ENCODE results near the gene GPR137. TPM values are rescaled to one million over a fixed set of nuclear protein-coding genes. Genes with fewer than 3 reads are reported as not detected.
A peak's percentile ranks its signal among the peaks of the same experiment; 100 is the strongest.

The GPR137 gene
- total RNA-seq, 2 donors from 2014 or later = 57.7 to 58.4 TPM

DNA sequence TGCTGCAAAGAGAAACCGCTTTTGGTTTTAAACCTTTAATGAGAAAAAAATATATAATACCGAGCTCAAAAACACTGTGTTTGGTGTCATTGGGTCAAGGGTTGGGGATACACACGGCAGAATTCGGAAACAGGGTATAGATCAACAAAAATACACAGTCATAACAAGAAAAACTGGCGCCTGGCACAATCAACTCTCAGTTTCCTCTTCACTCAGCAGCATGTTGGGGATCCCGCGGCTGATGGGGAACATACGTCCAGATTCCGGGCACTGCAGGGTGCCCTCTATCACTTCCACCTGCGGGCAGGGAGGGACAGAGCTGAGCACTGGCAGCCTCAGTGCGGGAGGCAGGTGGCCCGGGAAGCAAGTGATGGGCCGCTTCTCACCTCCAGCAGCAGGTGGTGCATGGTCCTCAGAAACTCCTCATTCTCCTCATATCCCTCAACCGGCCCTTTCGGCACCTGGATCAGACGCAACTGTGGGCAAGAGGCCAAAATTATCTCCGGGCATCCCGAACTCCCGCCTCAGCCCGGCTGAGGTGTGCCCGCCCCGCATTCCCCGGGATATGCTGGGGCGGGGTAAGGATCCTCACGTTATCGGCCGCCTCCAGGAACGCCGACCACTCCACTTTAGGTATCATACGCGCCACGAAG is 31.1 kb downstream of the GPR137 start:
- Mint-ChIP-seq H3K4me3 (peak overlapping the region; percentile 94), H3K9me3 (no peaks in the 10 kb centered on the region), H3K36me3 (ENCODE audit: low read depth) (peaks cover 46% of the 10 kb centered on the region), H3K4me1 (peaks cover 12% of the 10 kb centered on the region), H3K27ac (peak overlapping the region; percentile 99), H3K27me3 (ENCODE audit: insufficient read depth) (no peaks in the 10 kb centered on the region)
- Histone ChIP-seq H3K27me3 (ENCODE audit: control insufficient read depth, insufficient read depth, low read length, poor library complexity, severe bottlenecking) (no peaks in the 10 kb centered on the region), H3K9me3 (ENCODE audit: control insufficient read depth, low read length) (no peaks in the 10 kb centered on the region), H3K9ac (ENCODE audit: extremely low read depth, low read length, poor library complexity, severe bottlenecking) (peak overlapping the region; percentile 93), H3K4me1 (ENCODE audit: control insufficient read depth, insufficient read depth, low read length) (peaks cover 5% of the 10 kb centered on the region), H3K27ac (ENCODE audit: low read depth, low read length) (peak overlapping the region; percentile 98), H3K36me3 (ENCODE audit: control insufficient read depth, insufficient read depth, low read length) (peaks cover 47% of the 10 kb centered on the region), H3K4me3 (ENCODE audit: low read length) (peak overlapping the region; percentile 84)
- peak; percentile 82 for DNase-seq
- 1 to 9% methylated on average over 16 to 32 of the region's 32 CpGs for WGBS, 2 experiments (ENCODE audit: insufficient coverage in 1 of 2, insufficient read length in 1 of 2)
- TF ChIP-seq, protein P1, sequence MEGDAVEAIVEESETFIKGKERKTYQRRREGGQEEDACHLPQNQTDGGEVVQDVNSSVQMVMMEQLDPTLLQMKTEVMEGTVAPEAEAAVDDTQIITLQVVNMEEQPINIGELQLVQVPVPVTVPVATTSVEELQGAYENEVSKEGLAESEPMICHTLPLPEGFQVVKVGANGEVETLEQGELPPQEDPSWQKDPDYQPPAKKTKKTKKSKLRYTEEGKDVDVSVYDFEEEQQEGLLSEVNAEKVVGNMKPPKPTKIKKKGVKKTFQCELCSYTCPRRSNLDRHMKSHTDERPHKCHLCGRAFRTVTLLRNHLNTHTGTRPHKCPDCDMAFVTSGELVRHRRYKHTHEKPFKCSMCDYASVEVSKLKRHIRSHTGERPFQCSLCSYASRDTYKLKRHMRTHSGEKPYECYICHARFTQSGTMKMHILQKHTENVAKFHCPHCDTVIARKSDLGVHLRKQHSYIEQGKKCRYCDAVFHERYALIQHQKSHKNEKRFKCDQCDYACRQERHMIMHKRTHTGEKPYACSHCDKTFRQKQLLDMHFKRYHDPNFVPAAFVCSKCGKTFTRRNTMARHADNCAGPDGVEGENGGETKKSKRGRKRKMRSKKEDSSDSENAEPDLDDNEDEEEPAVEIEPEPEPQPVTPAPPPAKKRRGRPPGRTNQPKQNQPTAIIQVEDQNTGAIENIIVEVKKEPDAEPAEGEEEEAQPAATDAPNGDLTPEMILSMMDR (conservative IDR thresholded peaks at IDR 0.05) = peak; percentile 57

GRCh38 chr11:64317325-64317960 is 31.8 kb downstream of the GPR137 start, which contains the start of gene TRMT112:
Gene TRMT112, minus strand, starts transcription at chr11:64317559. Its CDS starts 33 bp downstream, at chr11:64317526.
- Mint-ChIP-seq H3K4me1 (peaks cover 12% of the 10 kb centered on the region), H3K27ac (peak within 1 kb of the TSS; percentile 99), H3K36me3 (ENCODE audit: low read depth) (peaks cover 47% of the 10 kb centered on the region), H3K4me3 (peak within 1 kb of the TSS; percentile 94), H3K27me3 (ENCODE audit: insufficient read depth) (no peaks in the 10 kb centered on the region), H3K9me3 (no peaks in the 10 kb centered on the region)
- peak; percentile 98 for DNase-seq
- no peaks in the 10 kb centered on the region for H3K27me3 ChIP-seq (ENCODE audit: control insufficient read depth, insufficient read depth, low read length, poor library complexity, severe bottlenecking)
- peak within 1 kb of the TSS; percentile 98 for H3K27ac ChIP-seq (ENCODE audit: low read depth, low read length)
- TF ChIP-seq, protein P1 (conservative IDR thresholded peaks at IDR 0.05) = no peak
- H3K4me1 ChIP-seq (ENCODE audit: control insufficient read depth, insufficient read depth, low read length) = peaks cover 5% of the 10 kb centered on the region
- H3K36me3 ChIP-seq (ENCODE audit: control insufficient read depth, insufficient read depth, low read length) = peaks cover 51% of the 10 kb centered on the region
- no peaks in the 10 kb centered on the region for H3K9me3 ChIP-seq (ENCODE audit: control insufficient read depth, low read length)
- peak within 1 kb of the TSS; percentile 93 for H3K9ac ChIP-seq (ENCODE audit: extremely low read depth, low read length, poor library complexity, severe bottlenecking)
- 0% methylated on average over 40 to 43 of the region's 43 CpGs for WGBS, 2 experiments (ENCODE audit: insufficient coverage in 1 of 2, insufficient read length in 1 of 2)
- peak within 1 kb of the TSS; percentile 84 for H3K4me3 ChIP-seq (ENCODE audit: low read length)

DNA sequence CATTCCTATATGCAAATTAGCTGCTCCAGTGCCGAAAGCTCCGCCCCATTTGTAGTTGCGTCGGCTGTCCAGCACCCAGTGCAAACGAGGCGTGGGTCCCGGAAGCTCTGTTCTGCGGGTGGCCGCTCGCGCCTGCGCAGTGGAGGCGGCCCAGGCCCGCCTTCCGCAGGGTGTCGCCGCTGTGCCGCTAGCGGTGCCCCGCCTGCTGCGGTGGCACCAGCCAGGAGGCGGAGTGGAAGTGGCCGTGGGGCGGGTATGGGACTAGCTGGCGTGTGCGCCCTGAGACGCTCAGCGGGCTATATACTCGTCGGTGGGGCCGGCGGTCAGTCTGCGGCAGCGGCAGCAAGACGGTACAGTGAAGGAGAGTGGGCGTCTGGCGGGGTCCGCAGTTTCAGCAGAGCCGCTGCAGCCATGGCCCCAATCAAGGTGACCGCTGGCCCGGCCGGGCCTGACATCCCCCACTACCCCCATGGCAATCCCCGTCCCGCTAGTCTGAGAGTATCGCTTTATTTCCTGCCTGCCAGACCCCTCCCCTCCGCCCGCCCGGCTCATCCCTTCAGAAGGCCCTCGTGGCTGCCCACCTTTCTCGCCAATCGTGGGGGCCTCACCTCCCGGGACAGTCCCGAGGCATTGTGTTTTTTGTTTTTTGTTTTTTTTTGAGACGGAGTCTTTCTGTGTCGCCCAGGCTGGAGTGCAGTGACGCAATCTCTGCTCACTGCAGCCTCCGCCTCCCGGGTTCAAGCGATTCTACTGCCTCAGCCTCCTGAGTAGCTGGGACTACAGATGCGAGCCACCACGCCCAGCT is 32.5 kb downstream of the GPR137 start, which contains the start of gene PRDX5:
Gene PRDX5, plus strand, starts transcription at position 161 of the 805 bp plus-strand sequence. Its CDS starts 95 bp downstream, at position 256.
- Histone ChIP-seq H3K4me3 (ENCODE audit: low read length) (peak within 1 kb of the TSS; percentile 84), H3K27ac (ENCODE audit: low read depth, low read length) (peak within 1 kb of the TSS; percentile 98), H3K9me3 (ENCODE audit: control insufficient read depth, low read length) (no peaks in the 10 kb centered on the region), H3K9ac (ENCODE audit: extremely low read depth, low read length, poor library complexity, severe bottlenecking) (peak within 1 kb of the TSS; percentile 93), H3K4me1 (ENCODE audit: control insufficient read depth, insufficient read depth, low read length) (peaks cover 5% of the 10 kb centered on the region), H3K27me3 (ENCODE audit: control insufficient read depth, insufficient read depth, low read length, poor library complexity, severe bottlenecking) (no peaks in the 10 kb centered on the region), H3K36me3 (ENCODE audit: control insufficient read depth, insufficient read depth, low read length) (peaks cover 51% of the 10 kb centered on the region)
- H3K27me3 Mint-ChIP-seq (ENCODE audit: insufficient read depth) = no peaks in the 10 kb centered on the region
- 0 to 1% methylated on average over 39 to 61 of the region's 61 CpGs for WGBS, 2 experiments (ENCODE audit: insufficient coverage in 1 of 2, insufficient read length in 1 of 2)
- TF ChIP-seq, protein P1 (conservative IDR thresholded peaks at IDR 0.05) = peak; percentile 46
- peak within 1 kb of the TSS; percentile 99 for H3K27ac Mint-ChIP-seq
- peak within 1 kb of the TSS; percentile 94 for H3K4me3 Mint-ChIP-seq
- peaks cover 42% of the 10 kb centered on the region for H3K36me3 Mint-ChIP-seq (ENCODE audit: low read depth)
- peaks cover 12% of the 10 kb centered on the region for H3K4me1 Mint-ChIP-seq
- H3K9me3 Mint-ChIP-seq = no peaks in the 10 kb centered on the region
- DNase-seq = peak; percentile 97

Measured in endodermal cell (in vitro differentiated cells).